Measurements from ENCODE around the gene PDE4D. TPM values are rescaled to one million over a fixed set of nuclear protein-coding genes. Genes with fewer than 3 reads are reported as not detected.
A peak's percentile ranks its signal among the peaks of the same experiment; 100 is the strongest.

PDE4D gene
- total RNA-seq, 1 donor from 2014 or later = 28.2 TPM

DNA sequence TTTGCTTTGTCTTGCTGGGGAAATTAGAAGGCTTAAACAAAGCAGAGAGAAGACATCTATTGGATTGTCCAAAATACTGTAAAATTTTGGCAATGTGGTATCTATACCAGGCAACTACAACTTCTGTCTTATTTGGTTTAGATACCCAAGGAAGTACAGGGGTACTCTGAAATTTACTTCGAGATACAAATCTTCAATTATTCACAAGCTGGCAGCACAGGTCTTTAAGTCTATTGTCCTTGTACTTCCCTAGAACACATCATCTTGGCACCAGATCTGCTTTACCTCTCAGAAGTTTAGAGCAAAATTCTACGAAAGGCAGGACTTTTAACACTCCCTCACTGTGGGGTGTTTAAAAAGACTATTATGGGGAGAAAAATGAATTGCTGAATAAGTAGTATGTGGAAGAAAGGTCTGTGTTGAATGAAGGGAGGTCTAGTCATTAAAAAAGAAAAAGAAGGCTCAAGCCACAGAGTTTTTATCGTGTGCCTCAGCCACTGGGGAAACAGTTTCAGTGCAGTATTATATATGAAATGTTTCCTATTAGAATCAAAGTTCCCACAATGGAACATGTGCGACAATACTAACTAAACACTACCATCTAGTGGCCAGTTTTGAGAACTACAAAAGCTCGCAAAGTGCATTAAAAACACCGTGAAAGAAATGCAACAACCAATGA, 93.7 kb downstream of the PDE4D start:
- H3K4me3 Mint-ChIP-seq = no peak overlapping the region
- TF ChIP-seq, protein P1, sequence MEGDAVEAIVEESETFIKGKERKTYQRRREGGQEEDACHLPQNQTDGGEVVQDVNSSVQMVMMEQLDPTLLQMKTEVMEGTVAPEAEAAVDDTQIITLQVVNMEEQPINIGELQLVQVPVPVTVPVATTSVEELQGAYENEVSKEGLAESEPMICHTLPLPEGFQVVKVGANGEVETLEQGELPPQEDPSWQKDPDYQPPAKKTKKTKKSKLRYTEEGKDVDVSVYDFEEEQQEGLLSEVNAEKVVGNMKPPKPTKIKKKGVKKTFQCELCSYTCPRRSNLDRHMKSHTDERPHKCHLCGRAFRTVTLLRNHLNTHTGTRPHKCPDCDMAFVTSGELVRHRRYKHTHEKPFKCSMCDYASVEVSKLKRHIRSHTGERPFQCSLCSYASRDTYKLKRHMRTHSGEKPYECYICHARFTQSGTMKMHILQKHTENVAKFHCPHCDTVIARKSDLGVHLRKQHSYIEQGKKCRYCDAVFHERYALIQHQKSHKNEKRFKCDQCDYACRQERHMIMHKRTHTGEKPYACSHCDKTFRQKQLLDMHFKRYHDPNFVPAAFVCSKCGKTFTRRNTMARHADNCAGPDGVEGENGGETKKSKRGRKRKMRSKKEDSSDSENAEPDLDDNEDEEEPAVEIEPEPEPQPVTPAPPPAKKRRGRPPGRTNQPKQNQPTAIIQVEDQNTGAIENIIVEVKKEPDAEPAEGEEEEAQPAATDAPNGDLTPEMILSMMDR (IDR thresholded peaks at IDR 0.05) = peak; percentile 91
- ChIA-PET CTCF (interaction anchor here (0.6 to 5.9 kb wide), 25 partner anchors 8 to 929 kb away, joined by 3 to 66 read pairs (median 5); no protein-coding TSS in a partner anchor), POLR2A (interaction anchor here (0.5 to 1.4 kb wide), 5 partner anchors 10 to 411 kb away, joined by 3 to 10 read pairs (median 3); no protein-coding TSS in a partner anchor)
- ATAC-seq (ENCODE audit: low read depth) (peak; percentile 60), DNase-seq (no peak)
- H3K27ac Mint-ChIP-seq = no peak overlapping the region
- no peaks in the 10 kb centered on the region for H3K27me3 Mint-ChIP-seq
- peaks cover 10% of the 10 kb centered on the region for H3K4me1 Mint-ChIP-seq
- intact Hi-C loops (cut with micrococcal nuclease) = loop anchor here (1.0 to 5.0 kb wide), 13 partner anchors 10 to 1310 kb away; no protein-coding TSS in a partner anchor
- H3K36me3 Mint-ChIP-seq (ENCODE audit: low read depth) = no peaks in the 10 kb centered on the region
- H3K9me3 Mint-ChIP-seq = no peaks in the 10 kb centered on the region

DNA sequence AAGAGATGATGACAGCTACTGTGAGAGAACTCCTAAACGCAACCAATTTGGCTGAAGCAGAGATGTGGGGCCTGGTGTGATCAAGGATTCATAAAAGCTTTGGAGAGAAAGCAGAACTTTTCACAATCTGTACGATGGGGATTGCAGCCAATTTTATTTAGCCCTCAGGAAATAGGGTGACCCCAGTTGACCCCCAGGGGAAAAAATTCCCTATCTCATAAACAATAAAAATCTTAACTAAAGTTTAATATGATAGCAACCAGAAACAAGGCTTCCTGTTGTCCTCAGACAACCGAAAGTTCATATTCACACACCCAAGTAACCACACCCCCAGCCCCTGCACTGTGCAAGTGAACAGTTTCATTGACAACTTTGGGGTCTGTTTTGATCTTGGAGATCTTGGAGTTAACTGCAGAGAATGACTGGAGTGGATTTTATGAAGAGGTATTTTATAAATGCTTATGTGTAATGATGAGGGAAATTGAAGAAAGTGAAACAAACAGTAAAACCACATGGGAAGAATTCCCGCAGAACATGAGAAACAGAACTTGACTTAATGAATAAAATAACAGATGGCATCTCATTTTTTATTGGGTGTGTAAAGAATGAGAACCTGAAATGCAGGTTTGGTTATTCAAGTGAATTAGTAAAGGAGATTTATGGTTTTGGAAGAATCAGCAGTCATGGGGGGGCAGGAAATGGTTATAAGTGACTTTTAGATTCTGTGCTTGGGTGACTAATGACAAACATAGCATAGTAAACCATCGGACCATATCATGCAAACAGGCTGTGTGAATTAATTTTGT, 94.5 kb downstream of the PDE4D start:
- Mint-ChIP-seq H3K27me3 (no peaks in the 10 kb centered on the region), H3K27ac (no peak overlapping the region), H3K9me3 (no peaks in the 10 kb centered on the region), H3K4me3 (no peak overlapping the region), H3K4me1 (peaks cover 17% of the 10 kb centered on the region), H3K36me3 (ENCODE audit: low read depth) (no peaks in the 10 kb centered on the region)
- CTCF ChIA-PET = interaction anchor here (0.6 to 5.9 kb wide), 10 partner anchors 11 to 870 kb away, joined by 3 to 66 read pairs (median 5); no protein-coding TSS in a partner anchor
- POLR2A ChIA-PET = interaction anchor here (0.8 to 1.4 kb wide), 4 partner anchors 9 to 44 kb away, joined by 3 to 10 read pairs (median 4); no protein-coding TSS in a partner anchor
- DNase-seq = no peak
- TF ChIP-seq, protein P1 (IDR thresholded peaks at IDR 0.05) = no peak
- peak; percentile 78 for ATAC-seq (ENCODE audit: low read depth)
- intact Hi-C loops (cut with micrococcal nuclease) = loop anchor here (1.0 to 5.0 kb wide), 6 partner anchors 9 to 1309 kb away; no protein-coding TSS in a partner anchor

DNA sequence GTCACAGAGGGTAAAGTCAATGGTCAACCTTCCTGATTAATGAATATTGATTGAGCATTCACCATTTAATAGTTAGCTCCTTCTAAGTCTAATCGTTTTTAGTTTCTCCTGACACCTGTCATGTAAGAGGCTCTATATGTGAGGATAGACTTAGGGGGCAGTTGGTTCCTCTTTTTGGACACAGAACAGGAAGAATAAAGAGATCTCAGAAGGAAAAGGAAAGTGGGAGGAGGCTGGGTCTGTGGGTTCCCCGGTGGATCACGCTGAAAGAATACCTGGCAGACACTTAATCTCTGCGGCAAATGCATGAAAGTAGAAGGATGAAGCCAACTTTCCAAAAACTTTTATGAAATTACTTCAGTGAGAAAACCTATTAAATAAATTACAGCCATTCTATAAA, 98.4 kb downstream of the PDE4D start:
- POLR2A ChIA-PET = no interaction called here
- DNase-seq = no peak
- no peak for ATAC-seq (ENCODE audit: low read depth)
- H3K27ac Mint-ChIP-seq = peak overlapping the region; percentile 43
- TF ChIP-seq, protein P1 (IDR thresholded peaks at IDR 0.05) = no peak
- H3K27me3 Mint-ChIP-seq = no peaks in the 10 kb centered on the region
- H3K4me1 Mint-ChIP-seq = peaks cover 47% of the 10 kb centered on the region
- intact Hi-C loops (cut with micrococcal nuclease) = loop anchor here (5.0 kb wide), 1 partner anchor 758 kb away; no protein-coding TSS in a partner anchor
- CTCF ChIA-PET = interaction anchor here (0.9 kb wide), 1 partner anchor 607 kb away, joined by 3 read pairs; no protein-coding TSS in a partner anchor
- no peaks in the 10 kb centered on the region for H3K36me3 Mint-ChIP-seq (ENCODE audit: low read depth)
- no peaks in the 10 kb centered on the region for H3K9me3 Mint-ChIP-seq
- no peak overlapping the region for H3K4me3 Mint-ChIP-seq

DNA sequence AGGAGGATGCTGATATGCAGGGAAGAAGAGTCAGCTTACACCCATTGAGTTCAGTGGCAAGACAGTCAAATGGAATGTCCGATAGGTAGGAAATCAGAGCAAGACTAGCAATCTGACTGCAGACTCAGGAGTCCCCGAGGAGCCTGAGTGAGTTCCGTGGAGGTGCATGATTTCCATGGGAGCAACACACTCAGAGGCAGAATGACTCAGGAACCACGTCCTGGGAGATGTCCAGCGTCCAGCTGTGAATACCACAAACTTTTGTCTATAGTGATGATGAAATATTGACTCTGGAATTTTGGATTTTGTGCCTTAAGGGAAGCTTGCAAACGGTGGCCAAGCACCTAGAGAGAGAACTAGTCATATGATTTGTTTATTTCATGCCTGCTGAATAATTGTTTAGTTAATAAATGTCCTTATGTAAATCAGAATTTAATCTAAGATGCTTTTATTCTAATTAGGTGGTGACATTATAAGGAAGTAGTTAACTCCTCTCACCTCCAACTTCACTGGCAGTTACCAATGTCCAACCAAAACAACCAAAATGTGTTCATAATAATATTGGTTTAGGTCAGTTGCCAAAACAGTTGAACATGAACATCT, 100.4 kb downstream of the PDE4D start:
- Mint-ChIP-seq H3K4me1 (peaks cover 62% of the 10 kb centered on the region), H3K4me3 (no peak overlapping the region), H3K27me3 (no peaks in the 10 kb centered on the region), H3K9me3 (no peaks in the 10 kb centered on the region), H3K27ac (peak overlapping the region; percentile 38), H3K36me3 (ENCODE audit: low read depth) (no peaks in the 10 kb centered on the region)
- CTCF ChIA-PET = interaction anchor here (1.1 kb wide), 1 partner anchor 120 kb away, joined by 4 read pairs; no protein-coding TSS in a partner anchor
- POLR2A ChIA-PET = interaction anchor here (0.6 to 1.0 kb wide), 2 partner anchors 12 to 24 kb away, joined by 4 to 9 read pairs; no protein-coding TSS in a partner anchor
- TF ChIP-seq, protein P1 (IDR thresholded peaks at IDR 0.05) = no peak
- no peak for DNase-seq
- intact Hi-C loops (cut with micrococcal nuclease) = no loop called here
- no peak for ATAC-seq (ENCODE audit: low read depth)
